Mesenchymal stem cell (in vitro differentiated cells and primary cell): ENCODE results near the gene BRSK2.

Experiments
- DNase-seq: peaks from one replicate; pipeline ENCODE4 v3.0.0-alpha.2; 2013
- H2AFZ ChIP-seq: one replicate; pipeline ENCODE4 v1.6.1; 2013; ENCODE audit warnings: low read depth, mild to moderate bottlenecking, control low read depth, inconsistent platforms, low read length, moderate library complexity
- H2AK5ac ChIP-seq: 2 replicates; pipeline ENCODE4 v1.6.1; 2013; ENCODE audit warnings: low read length, moderate library complexity, mild to moderate bottlenecking, inconsistent platforms; ENCODE audit not compliant: severe bottlenecking
- H2BK120ac ChIP-seq: one replicate; pipeline ENCODE4 v1.6.1; 2013; ENCODE audit warnings: low read depth, mild to moderate bottlenecking, inconsistent platforms, low read length, moderate library complexity
- H2BK12ac ChIP-seq, 2 experiments: one replicate each; pipeline ENCODE4 v1.6.1; 2013; ENCODE audit warnings: inconsistent platforms in 2 of 2, low read length in 2 of 2, mild to moderate bottlenecking in 2 of 2, moderate library complexity in 2 of 2, control low read depth in 1 of 2
- H2BK15ac ChIP-seq: one replicate; pipeline ENCODE4 v1.6.1; 2013; ENCODE audit warnings: mild to moderate bottlenecking, low read depth, inconsistent platforms; ENCODE audit not compliant: poor library complexity, severe bottlenecking
- H2BK5ac ChIP-seq: 2 replicates; pipeline ENCODE4 v1.6.1; 2013; ENCODE audit warnings: low read depth, mild to moderate bottlenecking, low read length, control low read depth, inconsistent platforms; ENCODE audit not compliant: poor library complexity, severe bottlenecking
- H3K14ac ChIP-seq, 2 experiments: one replicate each; pipeline ENCODE4 v1.6.1; 2013; ENCODE audit warnings: inconsistent platforms in 2 of 2, low read length in 2 of 2, control low read depth in 1 of 2, mild to moderate bottlenecking in 1 of 2, moderate library complexity in 1 of 2
- H3K18ac ChIP-seq, 2 experiments: one replicate each; pipeline ENCODE4 v1.6.1; 2013; ENCODE audit warnings: inconsistent platforms in 2 of 2, low read length in 2 of 2, control low read depth in 1 of 2, low read depth in 1 of 2, mild to moderate bottlenecking in 1 of 2
- H3K23ac ChIP-seq, 2 experiments: one replicate each; pipeline ENCODE4 v1.6.1; 2013; ENCODE audit warnings: inconsistent platforms in 2 of 2, low read length in 2 of 2, mild to moderate bottlenecking in 2 of 2, moderate library complexity in 2 of 2, control low read depth in 1 of 2
- H3K27ac ChIP-seq: 2 replicates; pipeline ENCODE4 v1.5.1; 2013; ENCODE audit warnings: mild to moderate bottlenecking, moderate library complexity, low read length, control low read depth, inconsistent platforms; ENCODE audit not compliant: poor library complexity, severe bottlenecking
- H3K27me3 ChIP-seq, 2 experiments: 2 replicates each; pipeline versions ENCODE4 v1.6.1 to v1.7.0; 2013; ENCODE audit warnings: low read length in 2 of 2, mild to moderate bottlenecking in 2 of 2, moderate library complexity in 2 of 2, control low read depth in 1 of 2, inconsistent platforms in 1 of 2; ENCODE audit not compliant: control insufficient read depth in 1 of 2, insufficient read depth in 1 of 2
- H3K36me3 ChIP-seq, 2 experiments: 2 replicates each; pipeline versions ENCODE4 v1.6.1 to v1.7.0; 2013; ENCODE audit warnings: low read length in 2 of 2, control low read depth in 1 of 2, inconsistent platforms in 1 of 2, low read depth in 1 of 2, mild to moderate bottlenecking in 1 of 2; ENCODE audit not compliant: insufficient read depth in 2 of 2, control insufficient read depth in 1 of 2
- H3K4ac ChIP-seq, 2 experiments: one replicate each; pipeline ENCODE4 v1.6.1; 2013; ENCODE audit warnings: inconsistent platforms in 2 of 2, low read length in 2 of 2, mild to moderate bottlenecking in 2 of 2, moderate library complexity in 2 of 2, control low read depth in 1 of 2, low read depth in 1 of 2
- H3K4me1 ChIP-seq: 2 replicates; pipeline ENCODE4 v1.6.1; 2013; ENCODE audit warnings: low read depth, low read length, control low read depth; ENCODE audit not compliant: control insufficient read depth, insufficient read depth
- H3K4me2 ChIP-seq: 2 replicates; pipeline ENCODE4 v1.6.1; 2013; ENCODE audit warnings: low read length, mild to moderate bottlenecking, inconsistent platforms; ENCODE audit not compliant: poor library complexity, severe bottlenecking
- H3K4me3 ChIP-seq, 2 experiments: 2 replicates each; pipeline versions ENCODE4 v1.5.1 to v1.7.0; 2013; ENCODE audit warnings: low read length in 2 of 2, mild to moderate bottlenecking in 2 of 2, control low read depth in 1 of 2, low read depth in 1 of 2; ENCODE audit not compliant: insufficient read depth in 1 of 2
- H3K79me1 ChIP-seq: replicated peaks from 2 replicates; pipeline ENCODE4 v1.6.1; 2013; ENCODE audit warnings: mild to moderate bottlenecking, control low read depth, low read length, inconsistent platforms; ENCODE audit not compliant: poor library complexity, severe bottlenecking
- H3K9ac ChIP-seq: 2 replicates; pipeline ENCODE4 v1.7.0; 2013; ENCODE audit warnings: mild to moderate bottlenecking, low read length, moderate library complexity
- H3K9me3 ChIP-seq: 2 replicates; pipeline ENCODE4 v1.7.0; 2013; ENCODE audit warnings: mild to moderate bottlenecking, low read length; ENCODE audit not compliant: control insufficient read depth
- H4K8ac ChIP-seq: one replicate; pipeline ENCODE4 v1.6.1; 2013; ENCODE audit warnings: inconsistent platforms, mild to moderate bottlenecking, low read length, moderate library complexity
- H4K91ac ChIP-seq: one replicate; pipeline ENCODE4 v1.6.1; 2013; ENCODE audit warnings: mild to moderate bottlenecking, low read length, inconsistent platforms
- WGBS: methylation state at CpG from one replicate; pipeline ENCODE4 v1.1.7; 2013; ENCODE audit warnings: mixed read lengths; 5-methylcytosine and 5-hydroxymethylcytosine counted together

The BRSK2 gene

DNA sequence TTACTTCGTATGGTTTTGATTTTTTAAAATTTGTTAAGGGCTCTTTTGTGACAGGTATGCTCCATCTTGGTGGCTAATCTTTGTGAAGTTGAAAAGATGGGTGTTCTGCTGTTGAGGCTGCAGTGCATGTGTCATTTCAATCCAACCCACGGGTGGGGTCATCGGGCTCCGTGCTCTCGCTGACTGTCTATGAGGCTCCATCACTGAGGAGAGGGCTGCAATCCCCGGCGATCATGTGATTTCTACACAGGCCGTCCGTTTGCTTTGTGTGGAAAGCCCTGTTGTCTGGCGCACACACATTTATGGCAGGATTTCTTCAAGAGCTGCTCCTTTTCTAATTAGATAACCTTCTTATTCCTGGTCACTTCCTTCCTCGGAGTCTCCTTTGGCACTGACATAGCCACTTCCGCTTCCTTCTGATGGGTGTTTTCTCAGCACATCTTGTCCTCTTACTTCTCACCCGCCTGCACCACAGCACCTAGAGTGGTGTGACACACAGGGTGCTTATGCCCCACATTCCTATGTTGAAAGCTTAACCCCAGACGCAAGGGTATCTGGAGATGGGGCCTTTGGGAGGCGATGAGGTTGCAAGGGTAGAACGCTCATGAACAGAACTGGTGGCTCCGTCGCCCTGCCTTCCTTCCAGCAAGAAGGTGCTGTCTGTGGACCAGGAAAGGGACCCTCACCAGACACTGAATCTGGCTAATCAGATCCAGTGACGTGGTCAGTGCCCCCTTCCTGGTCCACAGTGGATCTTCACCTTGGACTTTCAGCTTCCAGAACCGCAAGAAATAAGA lies 87.4 kb downstream of the BRSK2 start:
- no peak overlapping the region for H2AFZ ChIP-seq
- no peak overlapping the region for H2AK5ac ChIP-seq
- H3K4ac ChIP-seq: no peak overlapping the region
- H3K79me1 ChIP-seq: peaks cover 19% of the 10 kb centered on the region
- no peak overlapping the region for H4K91ac ChIP-seq
- H3K27ac ChIP-seq: no peak overlapping the region
- H3K9ac ChIP-seq: no peak overlapping the region
- WGBS: 95% methylated on average over 20 of the region's 20 CpGs
- peaks cover 72 to 78% of the 10 kb centered on the region in 2 experiments for H3K36me3 ChIP-seq
- H3K23ac ChIP-seq: no peak overlapping the region
- no peak overlapping the region for H3K14ac ChIP-seq
- H3K18ac ChIP-seq: no peak overlapping the region
- DNase-seq: no peak
- H3K4me1 ChIP-seq: peaks cover 4% of the 10 kb centered on the region
- H2BK15ac ChIP-seq: no peak overlapping the region
- no peak overlapping the region for H2BK12ac ChIP-seq
- H3K4me3 ChIP-seq: no peak overlapping the region
- no peak overlapping the region for H2BK120ac ChIP-seq
- no peak overlapping the region for H3K4me2 ChIP-seq
- H2BK5ac ChIP-seq: no peak overlapping the region
- H4K8ac ChIP-seq: no peak overlapping the region
- H3K27me3 ChIP-seq: no peaks in the 10 kb centered on the region
- H3K9me3 ChIP-seq: no peaks in the 10 kb centered on the region

DNA sequence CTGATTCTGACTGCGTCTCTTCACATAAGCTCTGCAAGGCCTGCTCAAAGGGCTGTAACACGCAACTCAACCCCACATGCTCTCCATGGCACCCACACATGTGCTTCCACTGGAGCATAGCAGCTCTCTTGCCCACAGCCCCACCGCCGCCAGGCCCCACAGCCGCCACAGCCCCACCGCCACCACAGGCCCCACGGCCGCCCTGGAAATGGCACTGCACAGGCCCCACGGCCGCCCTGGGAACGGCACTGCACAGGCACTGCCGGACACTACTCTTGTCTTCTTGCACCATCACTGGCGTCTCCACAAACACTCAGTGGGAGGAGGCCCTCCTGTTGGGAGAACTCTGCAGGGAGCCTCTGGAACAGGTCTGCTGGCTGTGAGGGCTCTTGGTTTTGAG lies 88.3 kb downstream of the BRSK2 start:
- no peak overlapping the region for H4K91ac ChIP-seq
- no peaks in the 10 kb centered on the region for H3K9me3 ChIP-seq
- no peak overlapping the region for H3K27ac ChIP-seq
- H3K4me3 ChIP-seq: no peak overlapping the region
- no peak overlapping the region for H3K18ac ChIP-seq
- no peak overlapping the region for H3K9ac ChIP-seq
- H4K8ac ChIP-seq: no peak overlapping the region
- no peak overlapping the region for H2BK5ac ChIP-seq
- H2AFZ ChIP-seq: no peak overlapping the region
- H3K4ac ChIP-seq: no peak overlapping the region
- no peak overlapping the region for H2BK15ac ChIP-seq
- WGBS: 96% methylated on average over 13 of the region's 13 CpGs
- no peak overlapping the region for H3K4me2 ChIP-seq
- no peak overlapping the region for H3K23ac ChIP-seq
- peaks cover 4% of the 10 kb centered on the region for H3K4me1 ChIP-seq
- H3K36me3 ChIP-seq: peaks cover 71 to 76% of the 10 kb centered on the region in 2 experiments
- H2AK5ac ChIP-seq: no peak overlapping the region
- H2BK120ac ChIP-seq: no peak overlapping the region
- H2BK12ac ChIP-seq: no peak overlapping the region
- H3K27me3 ChIP-seq: no peaks in the 10 kb centered on the region
- DNase-seq: no peak
- no peak overlapping the region for H3K14ac ChIP-seq
- peaks cover 26% of the 10 kb centered on the region for H3K79me1 ChIP-seq

DNA sequence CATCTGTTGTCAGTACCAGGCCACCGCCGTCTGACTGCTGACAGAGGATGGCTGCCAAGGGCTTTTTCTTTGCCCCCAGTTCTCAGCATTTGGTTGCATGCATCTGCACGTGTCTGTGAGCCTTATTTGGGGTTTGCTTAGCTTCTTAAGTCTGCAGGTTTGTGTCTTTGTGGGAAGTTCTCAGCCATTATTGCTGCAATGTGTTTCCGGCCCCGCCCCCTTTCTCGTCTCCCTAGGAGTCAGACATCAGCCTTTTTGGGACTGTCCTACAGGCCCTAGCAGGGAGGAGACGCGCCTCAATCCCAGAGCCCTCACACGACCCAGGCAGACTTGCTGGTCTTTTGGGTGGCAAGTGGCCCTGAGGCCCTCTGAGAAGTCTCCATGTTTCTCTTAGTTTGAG lies 88.8 kb downstream of the BRSK2 start:
- no peak overlapping the region for H3K27ac ChIP-seq
- no peak overlapping the region for H2BK12ac ChIP-seq
- no peak overlapping the region for H2AFZ ChIP-seq
- no peak overlapping the region for H2BK5ac ChIP-seq
- H3K9ac ChIP-seq: no peak overlapping the region
- H4K8ac ChIP-seq: no peak overlapping the region
- H3K79me1 ChIP-seq: peaks cover 31% of the 10 kb centered on the region
- no peak for DNase-seq
- no peak overlapping the region for H3K14ac ChIP-seq
- no peak overlapping the region for H3K18ac ChIP-seq
- no peak overlapping the region for H2BK120ac ChIP-seq
- peaks cover 66 to 71% of the 10 kb centered on the region in 2 experiments for H3K36me3 ChIP-seq
- H3K4me3 ChIP-seq: no peak overlapping the region
- WGBS: 98% methylated on average over 8 of the region's 9 CpGs
- H2AK5ac ChIP-seq: no peak overlapping the region
- no peaks in the 10 kb centered on the region for H3K27me3 ChIP-seq
- no peak overlapping the region for H2BK15ac ChIP-seq
- H3K9me3 ChIP-seq: no peaks in the 10 kb centered on the region
- peaks cover 7% of the 10 kb centered on the region for H3K4me1 ChIP-seq
- H4K91ac ChIP-seq: no peak overlapping the region
- no peak overlapping the region for H3K4ac ChIP-seq
- H3K23ac ChIP-seq: no peak overlapping the region
- no peak overlapping the region for H3K4me2 ChIP-seq

DNA sequence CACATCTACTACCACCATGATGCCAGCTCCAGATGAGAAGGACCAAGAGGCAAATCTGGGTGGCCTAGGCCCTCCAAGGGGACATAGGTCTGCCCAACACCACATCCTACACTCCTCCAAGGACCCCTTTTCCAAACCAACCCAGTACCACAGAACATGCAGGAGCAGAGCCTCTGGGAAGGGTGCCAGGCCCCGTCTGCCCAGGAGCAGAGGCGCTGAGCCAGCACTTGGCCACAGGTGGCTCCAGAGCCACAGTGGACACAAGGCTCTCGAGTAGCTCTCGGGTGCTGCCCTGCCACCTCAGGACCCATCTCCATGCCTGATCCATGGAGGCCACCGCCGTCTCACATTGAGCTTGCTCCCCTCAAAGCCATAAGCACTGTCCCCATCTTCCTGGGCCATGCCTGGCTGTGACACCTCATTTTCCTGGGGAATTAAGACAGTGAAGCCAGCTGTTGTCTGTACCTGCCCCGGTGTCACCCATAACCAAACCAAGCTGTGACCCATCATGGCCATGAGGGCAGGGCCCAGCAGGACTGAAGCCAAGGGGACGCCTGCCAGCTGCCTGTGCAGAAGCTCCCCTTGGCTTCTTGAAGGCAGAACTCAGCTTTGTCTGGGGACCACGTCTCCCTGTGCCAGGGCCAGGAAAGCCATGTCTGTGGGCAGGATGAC lies 89.4 kb downstream of the BRSK2 start:
- Histone ChIP-seq H3K4me2 (no peak overlapping the region), H3K79me1 (peaks cover 37% of the 10 kb centered on the region), H3K27me3 (no peaks in the 10 kb centered on the region), H3K4ac (no peak overlapping the region), H2AFZ (no peak overlapping the region), H2BK15ac (no peak overlapping the region), H3K18ac (no peak overlapping the region), H3K4me1 (peaks cover 8% of the 10 kb centered on the region), H3K27ac (no peak overlapping the region), H3K9me3 (no peaks in the 10 kb centered on the region), H2BK120ac (no peak overlapping the region), H2BK12ac (no peak overlapping the region), H4K91ac (no peak overlapping the region), H2AK5ac (no peak overlapping the region), H3K4me3 (no peak overlapping the region), H3K23ac (no peak overlapping the region), H4K8ac (no peak overlapping the region), H3K36me3 (peaks cover 62 to 65% of the 10 kb centered on the region in 2 experiments), H2BK5ac (no peak overlapping the region), H3K9ac (no peak overlapping the region), H3K14ac (no peak overlapping the region)
- no peak for DNase-seq
- 95% methylated on average over 9 of the region's 9 CpGs for WGBS
